Measurements from ENCODE around the gene MFN2.
"Not testable (repeated sequence)": the region's sequence is repeated elsewhere in the genome, so short reads cannot be mapped to it uniquely, and the experiment has no call there.

Gene MFN2

DNA sequence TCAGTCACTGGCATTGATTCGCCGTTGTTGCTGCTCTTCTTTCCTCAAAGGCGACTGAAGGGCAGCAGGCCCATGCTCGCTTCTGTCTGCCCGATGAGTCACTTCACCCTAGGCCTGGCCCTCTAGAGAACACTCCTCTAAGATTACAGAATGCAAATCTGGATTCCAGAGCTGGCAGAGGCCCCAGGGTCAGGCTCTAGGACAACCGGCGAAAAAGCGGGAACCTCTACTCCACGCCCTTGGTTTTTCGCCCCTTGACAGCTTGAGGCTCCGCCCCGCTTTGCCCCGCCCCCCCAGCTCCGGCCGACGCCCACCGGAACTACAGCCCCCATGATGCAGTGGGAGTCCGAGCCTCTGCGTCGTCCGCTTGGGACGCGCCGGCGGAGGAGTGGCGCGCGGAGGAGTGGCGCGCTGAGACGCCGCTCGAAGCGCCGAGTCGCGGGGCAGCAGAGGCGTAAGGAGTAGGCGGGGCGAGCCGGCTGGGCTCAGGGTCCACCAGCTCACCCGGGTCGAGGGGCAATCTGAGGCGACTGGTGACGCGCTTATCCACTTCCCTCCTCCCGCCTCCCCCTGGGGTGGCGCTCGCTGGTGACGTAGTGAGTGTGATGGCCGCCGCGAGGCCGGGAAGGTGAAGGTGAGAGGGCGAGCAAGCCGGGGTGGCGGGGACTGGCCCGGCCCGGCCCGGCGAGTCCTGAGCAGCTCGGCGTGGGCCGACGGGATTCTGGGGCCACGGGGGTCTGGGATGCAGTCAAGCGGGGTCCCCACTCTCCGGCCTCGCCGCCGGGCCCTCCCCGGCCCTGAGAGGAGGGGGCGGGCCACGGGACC lies at the start of gene MFN2:
MFN2 (plus strand) TSS at position 594 of the 825 bp plus-strand sequence. CDS start 8,725 bp downstream, outside the sequence.
- DNase-seq, result peak; percentile 99

DNA sequence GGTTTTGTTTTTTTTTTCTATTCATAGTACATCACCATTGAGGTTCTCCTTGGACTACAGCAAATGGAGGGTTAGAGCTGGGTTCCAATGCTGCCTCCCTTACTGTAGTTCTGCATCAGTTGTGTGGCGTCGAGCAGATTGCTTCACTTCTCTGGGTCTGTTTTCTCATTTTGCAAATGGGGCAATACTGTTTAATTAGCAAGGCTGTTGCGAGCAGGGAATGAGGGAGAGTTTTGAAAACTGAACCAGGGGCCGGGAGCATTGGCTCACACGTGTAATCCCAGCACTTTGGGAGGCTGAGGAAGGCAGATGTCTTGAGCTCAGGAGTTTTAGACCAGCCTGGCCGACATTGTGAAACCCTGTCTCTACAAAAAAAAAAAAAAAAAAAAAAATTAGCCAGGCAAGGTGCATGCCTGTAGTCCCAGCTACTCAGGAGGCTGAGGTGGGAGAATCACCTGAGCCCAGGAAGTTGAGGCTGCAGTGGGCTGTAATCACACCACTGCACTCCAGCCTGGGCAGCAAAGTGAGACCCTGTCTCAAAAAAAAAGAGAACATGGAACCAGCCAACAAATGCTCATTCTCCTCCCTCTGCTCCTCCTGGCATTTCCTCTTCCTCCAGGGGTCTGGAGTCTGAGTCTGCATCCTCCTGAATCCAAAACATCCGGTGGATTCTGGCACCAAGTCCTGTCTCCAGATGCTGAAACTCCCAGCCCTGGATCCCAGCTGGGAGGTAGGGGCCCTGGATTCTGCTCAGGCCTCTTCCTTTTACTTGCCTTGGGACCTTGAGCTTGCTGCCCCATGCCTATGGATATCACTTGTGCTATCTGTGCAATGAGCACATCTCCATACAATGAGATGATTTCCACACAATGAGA lies 49.4 kb upstream of the MFN2 start:
- DNase-seq, result no peak

DNA sequence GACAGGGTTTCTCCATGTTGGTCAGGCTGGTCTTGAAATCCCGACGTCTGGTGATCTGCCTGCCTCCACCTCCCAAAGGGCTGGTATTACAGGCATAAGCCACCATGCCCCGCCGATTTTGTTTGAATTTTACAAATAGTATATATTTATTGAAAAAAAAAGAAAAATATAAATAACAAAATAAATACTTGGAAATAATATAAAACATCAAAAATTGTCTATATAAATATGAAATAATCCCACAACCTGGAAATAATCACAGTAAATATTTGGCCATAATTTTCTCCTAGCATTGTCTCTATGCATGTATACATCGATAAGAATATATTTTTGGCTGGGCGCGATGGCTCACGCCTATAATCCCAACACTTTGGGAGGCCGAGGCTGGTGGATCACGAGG lies 48.4 kb upstream of the MFN2 start:
- no peak for DNase-seq

DNA sequence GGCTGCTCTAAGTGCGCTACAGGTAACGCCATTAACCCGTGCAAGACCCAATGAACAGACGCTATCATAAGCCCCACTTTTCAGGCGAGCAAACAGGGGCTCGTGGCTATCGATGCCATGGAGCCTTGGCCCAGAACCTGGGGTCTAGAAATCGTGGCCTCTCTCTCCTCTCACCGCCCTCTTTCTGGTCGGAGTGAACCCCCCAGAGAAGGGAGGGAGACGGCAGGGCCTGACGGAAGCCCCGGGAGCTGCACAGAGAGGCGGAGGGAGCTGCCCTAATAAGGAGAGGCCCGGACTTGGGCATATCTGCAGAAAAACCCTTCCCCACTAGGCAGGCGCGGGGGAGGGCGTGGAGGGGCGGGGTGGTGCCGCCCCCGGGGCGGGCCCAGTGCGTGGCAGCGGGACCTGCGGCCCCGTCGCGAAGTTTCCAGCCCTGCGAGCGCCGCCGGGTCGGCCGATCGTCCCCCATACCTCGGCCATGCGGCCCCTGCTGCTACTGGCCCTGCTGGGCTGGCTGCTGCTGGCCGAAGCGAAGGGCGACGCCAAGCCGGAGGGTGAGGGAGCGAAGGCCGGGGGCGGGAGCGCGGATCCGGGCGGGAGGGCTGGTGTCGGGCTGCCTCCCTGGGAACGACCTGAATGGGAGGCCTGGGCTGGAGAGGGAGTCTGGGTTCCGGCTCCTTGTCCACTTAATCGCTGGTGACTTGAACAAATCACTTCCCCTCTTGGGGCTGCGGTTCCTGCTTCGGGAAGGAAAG lies 45.8 kb upstream of the MFN2 start, which contains the start of gene PLOD1:
PLOD1 (plus strand) TSS at position 416 of the 755 bp plus-strand sequence; CDS start at position 479, 63 bp downstream.
- DNase-seq, result peak; percentile 53

DNA sequence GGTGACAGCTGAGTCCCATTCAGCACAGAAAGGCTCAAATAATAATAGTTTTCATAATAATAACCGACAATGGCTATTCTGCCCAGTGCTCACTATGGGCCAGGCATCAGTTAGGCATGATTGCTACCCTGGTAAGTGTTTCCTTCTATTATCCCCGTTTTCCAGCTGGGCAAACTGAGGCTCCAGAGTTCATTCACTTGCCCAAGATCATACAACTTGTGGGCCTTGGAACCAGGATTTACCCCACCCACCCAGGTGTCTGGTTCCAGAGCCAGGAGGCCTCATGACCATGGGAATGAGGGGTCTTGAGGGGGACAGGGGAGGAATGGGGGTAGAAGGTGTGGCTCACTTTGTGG lies 45.2 kb upstream of the MFN2 start:
- DNase-seq, result no peak

DNA sequence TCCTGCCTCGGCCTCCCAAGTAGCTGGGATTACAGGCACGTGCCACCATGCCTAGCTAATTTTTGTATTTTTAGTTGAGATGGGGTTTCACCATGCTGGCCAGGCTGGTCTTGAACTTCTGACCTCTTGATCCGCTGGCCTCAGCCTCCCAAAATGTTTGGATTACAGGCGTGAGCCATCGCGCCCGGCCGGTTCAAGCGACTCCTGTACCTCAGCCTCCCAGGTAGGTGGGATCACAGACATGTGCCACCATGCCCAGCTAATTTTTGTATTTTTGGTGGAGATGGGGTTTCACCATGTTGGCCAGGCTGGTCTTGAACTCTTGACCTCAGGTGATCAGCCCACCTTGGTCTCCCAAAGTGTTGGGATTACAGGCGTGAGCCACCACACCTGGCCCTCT lies 44.5 kb upstream of the MFN2 start:
- not testable (repeated sequence) for DNase-seq

DNA sequence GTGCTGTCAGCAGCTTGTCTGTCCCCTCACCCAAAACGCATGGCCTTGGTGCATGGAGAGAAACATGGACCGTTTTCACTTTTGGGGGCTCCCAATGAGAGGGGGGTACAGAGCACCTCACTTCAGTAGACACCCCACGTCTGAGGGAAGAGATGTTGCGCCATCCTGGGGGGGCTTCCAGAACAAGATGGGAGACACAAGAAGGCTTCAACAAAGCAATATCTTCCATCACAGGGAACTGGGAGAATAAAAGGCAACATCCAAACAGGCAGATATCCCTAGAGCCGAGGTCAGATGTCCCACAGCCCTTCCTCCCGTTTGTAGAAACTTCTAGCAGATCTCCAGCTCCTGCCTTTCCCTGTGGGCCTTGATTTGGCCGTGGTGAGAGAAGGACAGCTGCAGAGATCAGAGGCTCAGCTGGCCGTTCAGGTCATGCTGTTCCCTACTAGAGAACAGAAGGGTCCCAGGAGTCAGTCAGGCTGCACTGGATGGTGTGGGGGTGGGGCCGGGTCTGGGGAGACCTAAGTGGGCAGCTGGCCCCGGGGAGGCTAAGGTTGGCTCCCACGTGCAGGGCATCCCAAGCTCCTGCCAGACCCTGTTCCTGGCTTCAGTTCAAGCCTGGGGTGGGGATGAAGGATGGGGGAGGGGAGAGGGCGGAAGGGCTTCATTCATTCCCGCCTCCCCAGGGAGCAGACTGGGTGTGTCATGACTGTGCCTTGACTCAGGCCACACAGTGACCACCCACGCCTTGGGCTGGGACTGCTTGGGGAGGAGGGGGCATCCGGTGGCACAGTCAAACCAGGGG lies 41.3 kb upstream of the MFN2 start:
- no peak for DNase-seq

DNA sequence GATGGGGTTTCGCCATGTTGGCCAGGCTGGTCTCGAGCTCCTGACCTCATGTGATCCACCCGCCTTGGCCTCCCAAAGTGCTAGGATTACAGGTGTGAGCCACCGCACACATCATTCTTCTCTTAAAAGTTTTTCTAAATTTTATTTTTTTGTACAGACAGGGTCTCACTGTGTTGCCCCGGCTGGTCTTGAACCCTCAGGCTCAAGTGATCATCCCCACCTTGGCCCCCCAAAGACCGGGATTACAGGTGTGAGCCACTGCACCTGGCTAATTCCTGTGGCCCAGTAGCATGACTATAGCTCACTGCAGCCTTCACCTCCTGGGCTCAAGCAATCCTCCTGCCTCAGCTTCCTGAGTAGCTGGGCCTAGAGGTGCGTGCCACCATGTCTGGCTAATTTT lies 40.5 kb upstream of the MFN2 start:
- DNase-seq, result not testable (repeated sequence)

DNA sequence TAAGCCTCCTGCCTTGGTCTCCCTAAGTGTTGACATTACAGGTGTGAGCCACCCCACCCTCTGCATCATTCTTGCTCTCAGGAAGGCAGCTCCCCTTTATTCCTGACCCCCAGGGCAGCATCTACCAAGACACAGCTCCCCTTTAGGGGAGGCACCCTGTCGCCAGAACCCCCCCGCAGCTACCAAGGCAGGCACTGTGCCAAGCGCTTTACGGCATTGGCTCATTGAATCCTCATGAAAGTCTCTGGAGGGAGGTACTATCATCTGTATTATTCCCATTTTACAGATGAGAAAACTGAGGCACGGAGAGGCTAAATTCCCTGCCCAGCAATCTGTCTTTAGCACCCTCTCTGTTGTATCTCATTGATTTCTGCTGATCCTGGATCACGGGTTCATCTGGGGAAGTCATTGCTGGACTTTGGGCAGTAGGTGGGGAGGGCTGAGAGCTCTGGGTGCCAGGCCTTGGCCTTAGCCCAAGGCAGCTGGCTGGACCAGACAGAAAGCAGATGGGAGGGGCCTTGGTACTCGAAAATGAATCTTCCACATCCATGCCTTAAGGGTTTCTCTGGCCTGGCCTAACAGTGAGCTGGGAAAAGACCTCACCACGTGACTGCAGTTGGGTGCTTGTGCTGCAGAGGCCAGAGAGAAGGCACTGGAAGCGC lies 39.9 kb upstream of the MFN2 start:
- DNase-seq, result no peak

DNA sequence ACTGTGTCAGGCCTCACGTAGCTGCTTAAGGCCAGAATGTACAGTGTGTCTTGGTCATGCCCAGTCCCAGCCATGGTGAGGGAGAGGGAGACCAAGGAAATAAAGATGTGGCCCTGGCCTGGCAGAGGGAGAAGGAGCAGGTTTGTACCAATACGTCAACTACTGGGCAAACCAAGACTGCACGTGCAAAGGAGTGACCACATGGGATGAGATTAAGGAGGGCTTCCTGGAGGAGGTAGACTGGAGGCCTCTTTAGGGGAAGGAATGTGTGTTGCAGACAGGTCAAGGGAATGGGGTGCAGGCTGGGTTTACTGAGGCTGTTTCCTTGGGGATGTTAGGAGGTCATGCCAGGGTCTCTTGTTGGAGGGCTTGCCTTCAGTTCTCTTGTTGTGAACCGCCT lies 38.0 kb upstream of the MFN2 start:
- no peak for DNase-seq

DNA sequence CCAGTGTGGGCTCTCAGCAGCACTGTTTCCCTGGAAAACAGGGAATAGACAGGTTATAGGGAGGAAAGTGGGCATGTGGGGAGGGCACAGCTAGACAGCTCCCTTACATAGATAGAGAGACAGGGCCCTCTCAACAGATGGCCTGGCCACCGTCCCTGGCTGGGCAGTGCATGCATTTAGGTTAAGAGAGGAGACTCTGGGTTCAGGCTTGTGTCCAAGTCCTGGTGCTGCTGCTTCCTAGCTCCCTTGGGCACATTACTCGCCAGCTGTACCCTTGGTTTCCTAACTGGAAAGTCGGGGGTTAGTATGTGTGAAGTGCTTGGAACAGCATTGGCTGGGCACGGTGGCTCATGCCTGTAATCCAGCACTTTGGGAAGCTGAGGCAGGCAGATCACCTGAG lies 36.6 kb upstream of the MFN2 start:
- DNase-seq, result no peak

DNA sequence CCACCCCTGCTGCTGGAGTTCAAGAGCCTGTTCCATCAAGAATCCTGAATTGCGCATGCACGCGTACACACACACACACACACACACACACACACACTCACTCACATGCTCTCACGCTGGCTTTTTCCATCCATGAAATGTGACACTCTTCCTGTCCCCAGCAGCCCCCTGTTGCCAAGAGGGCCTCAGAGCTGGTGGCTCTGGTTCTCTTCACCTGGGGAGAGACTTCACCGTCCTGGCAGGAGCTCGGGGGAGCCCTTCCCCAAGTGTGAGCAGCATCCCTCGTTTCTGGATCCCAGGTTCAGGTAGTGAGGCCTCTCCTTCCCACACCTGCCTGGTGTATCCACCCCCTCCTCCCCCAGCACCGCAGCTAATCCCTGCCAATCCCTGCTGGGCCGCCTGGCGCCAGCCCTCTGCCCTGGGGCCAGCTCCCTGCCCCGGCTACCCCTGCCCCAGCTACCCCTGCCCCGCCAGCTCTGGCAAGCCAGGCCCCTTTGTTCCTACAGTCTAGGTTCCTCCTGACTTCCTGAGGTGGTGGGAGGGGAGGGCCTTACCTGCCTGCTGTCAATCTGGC lies 35.8 kb upstream of the MFN2 start:
- peak; percentile 84 for DNase-seq

DNA sequence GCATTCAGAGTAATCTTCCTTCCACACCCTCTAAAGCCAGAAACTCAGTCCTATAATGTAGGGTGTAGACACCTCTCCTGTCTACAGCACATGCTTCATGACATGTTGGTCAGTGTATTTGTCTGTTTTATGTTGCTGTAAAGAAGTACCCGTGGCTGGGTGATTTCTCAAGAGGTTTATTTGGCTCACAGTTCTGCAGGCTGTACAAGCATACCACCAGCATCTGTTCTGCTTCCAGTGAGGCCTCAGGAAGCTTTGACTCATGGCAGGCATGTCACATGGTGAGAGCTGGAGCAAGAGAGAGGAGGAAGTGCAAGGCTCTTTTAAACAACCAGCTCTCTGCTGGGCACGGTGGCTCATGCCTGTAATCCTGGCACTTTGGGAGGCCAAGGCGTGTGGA lies 33.6 kb upstream of the MFN2 start:
- no peak for DNase-seq

DNA sequence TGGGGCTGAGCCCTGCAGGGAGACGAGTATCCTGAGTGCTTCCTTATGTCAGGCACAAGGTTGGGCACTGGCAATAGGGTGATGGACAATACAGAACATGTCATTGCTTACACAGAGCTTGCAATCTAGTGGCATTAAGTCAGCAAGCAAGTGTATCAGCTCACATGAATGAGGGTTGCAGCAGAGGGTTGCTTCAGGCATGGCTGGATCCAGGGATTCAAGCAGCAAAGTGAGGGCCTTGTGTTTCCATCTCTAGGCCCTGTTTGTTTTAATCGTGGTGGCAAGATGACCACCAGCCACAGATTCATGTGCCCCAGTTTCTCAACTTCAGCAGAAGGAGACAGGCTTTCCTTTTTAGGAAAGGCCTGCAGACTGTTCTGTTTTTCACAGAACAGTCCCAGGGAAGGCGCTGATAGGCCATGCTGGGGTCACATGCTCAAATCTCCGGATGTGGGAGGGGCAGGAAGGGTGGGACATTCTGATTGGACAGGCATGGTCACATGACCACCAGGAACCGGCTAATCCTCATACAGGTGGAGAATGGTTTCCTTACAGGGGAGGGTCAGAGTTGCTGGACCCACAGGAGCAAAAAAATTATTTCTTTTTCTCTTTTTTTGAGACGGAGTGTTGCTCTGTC lies 31.3 kb upstream of the MFN2 start:
- DNase-seq, result no peak

DNA sequence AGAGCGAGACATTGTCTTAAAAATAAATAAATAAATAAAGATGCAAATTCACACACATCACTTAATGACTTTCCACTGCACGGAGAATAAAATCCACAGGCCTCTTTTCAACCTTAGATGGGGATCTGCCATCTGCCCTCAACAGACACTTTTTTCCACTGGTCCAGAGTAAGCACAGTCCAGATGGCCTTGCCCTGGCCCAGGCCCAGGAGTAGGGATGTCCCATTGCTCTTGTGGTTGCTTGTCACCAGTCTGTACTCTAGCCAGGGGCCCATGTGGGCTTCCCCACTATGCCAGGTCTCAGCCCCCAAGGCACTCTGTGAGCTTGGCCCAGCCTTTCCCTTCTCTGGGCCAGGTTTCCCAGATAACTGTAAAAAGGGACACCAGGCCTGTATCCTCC lies 28.3 kb upstream of the MFN2 start:
- no peak for DNase-seq

DNA sequence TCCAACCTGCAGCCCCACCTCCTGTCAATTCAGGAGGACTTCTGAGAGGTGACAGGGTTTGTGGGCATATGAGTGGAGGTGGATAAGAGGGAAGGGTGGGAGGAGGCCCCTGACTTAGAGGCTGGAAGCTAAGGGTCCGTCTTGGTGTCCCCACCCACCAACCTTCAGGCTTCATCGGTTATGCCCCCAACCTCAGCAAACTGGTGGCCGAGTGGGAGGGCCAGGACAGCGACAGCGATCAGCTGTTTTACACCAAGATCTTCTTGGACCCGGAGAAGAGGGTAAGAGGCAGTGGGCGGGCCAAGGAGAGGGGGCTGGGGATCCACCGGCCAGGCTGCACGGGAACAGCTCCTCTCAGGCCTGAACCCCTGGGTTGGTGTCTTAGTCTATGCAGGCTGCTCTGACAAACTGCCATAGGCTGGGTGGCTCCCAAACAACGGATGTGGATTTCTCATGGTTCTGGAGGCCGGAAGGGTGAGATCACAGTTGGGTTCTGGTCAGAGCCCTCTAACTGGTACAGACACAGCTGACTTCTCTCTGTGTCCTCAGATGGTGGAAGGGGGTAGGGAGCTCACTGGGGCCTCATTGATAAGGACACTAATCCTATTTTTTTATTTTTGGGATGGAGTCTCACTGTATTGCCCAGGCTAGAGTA lies 27.7 kb upstream of the MFN2 start:
- DNase-seq, result no peak

DNA sequence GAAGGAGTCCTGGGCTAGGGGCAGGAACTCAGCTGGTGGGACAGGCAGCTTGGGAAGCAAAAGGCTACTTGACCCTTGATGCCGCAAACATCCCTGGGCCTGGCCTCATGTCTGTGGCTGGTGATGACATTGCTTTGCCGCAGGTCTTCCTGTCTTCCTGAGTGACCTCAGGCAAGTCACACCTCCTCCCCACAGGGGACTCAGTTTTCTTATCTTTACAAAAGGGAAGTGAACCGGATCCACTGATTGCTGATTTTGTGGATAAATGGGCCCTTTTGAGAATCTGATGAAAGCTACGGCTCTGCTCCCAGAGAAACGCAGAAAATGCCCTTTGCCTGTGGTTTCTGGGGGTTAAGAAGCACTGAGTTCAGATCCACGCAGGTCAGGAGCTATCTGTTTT lies 25.0 kb upstream of the MFN2 start:
- no peak for DNase-seq

DNA sequence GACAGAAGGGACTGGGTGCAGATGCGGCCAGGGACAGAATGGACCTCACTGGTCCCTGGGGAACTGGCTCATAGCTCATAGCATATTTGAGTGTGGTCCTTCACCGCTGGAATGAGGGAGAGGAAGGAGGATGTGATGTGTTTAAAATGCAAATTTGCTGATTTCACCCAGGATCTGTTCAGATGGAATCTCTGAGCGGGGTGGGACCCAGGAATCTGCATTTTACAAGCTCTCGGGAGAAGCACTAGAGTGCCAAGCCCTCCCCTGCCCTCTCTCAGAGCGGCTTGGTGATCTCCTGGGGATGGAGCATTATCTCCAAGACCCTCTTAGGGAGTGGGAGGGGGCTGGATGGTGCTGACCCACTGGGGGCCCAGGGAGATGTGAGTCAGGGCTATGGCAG lies 22.8 kb upstream of the MFN2 start:
- no peak for DNase-seq

DNA sequence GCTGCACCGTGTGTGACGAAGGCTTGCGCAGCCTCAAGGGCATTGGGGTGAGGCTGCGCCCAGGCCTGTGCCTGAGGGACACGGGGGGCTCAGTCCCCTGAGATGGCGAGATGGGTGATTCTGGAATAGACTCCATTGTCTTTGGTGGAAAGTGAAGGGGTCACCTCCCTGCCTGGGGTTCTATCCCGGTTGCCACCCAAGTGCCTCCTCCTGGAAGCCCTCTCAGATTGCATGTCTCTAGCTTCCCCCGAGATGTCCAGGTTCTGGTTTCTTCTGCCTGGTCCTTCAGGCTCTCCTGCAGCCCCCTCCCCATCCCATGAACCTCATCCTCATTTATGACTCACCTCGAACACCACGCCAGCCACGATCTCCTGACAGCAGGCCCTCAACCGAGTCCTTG lies 22.3 kb upstream of the MFN2 start:
- no peak for DNase-seq

DNA sequence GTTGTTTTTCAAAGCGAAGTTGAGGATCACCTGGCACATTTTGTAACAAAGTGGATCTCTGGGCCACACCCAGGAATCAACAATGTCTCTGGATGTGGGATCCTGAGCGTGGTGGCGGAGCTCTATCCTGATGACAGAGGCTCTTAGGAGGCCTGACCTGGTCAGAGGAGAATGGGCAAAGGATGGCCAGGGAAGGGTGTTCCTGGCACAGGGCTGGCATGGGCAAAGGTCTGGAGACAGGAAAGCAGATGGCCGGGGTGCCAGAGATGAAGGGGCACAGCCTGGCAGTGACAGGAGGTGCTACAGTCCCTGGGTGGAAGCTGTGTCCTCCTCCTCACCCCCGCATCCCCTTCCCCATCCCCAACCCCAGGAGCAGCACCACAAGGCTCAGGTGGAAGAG lies 20.0 kb upstream of the MFN2 start:
- no peak for DNase-seq
